Heart left ventricle (tissue), 16 donors: Measurements from ENCODE around the gene NCS1. TPM values are rescaled to one million over a fixed set of nuclear protein-coding genes. Genes with fewer than 3 reads are reported as not detected.

ENCODE experiments used
- ATAC-seq, 4 donors: fragments of 200-7000 bp; cut with Tn5 transposase; one replicate each; pipeline ENCODE4 v1.9.1; 2020 to 2022; ENCODE audit warnings: moderate library complexity in 4 of 4, mild to moderate bottlenecking in 3 of 4, moderate number of reproducible peaks in 1 of 4
- DNase-seq, 5 donors: peaks; one replicate each; pipeline ENCODE4 v3.0.0-alpha.2; 2020
- H3K27ac ChIP-seq, 12 donors: fragments of 200-600 bp; sonication (generic) in 4 of 12; one replicate each; pipeline versions ENCODE4 v1.5.0 to v1.8.0; 2016 to 2022; ENCODE audit warnings: mild to moderate bottlenecking in 2 of 12
- H3K27me3 ChIP-seq, 9 donors: fragments of 200-600 bp; sonication (generic) in 2 of 9; one replicate each; pipeline versions ENCODE4 v1.5.1 to v1.8.0; 2016 to 2022; ENCODE audit warnings: mild to moderate bottlenecking in 3 of 9
- H3K36me3 ChIP-seq, 9 donors: fragments of 200-600 bp; sonication (generic) in 2 of 9; one replicate each; pipeline versions ENCODE4 v1.5.0 to v1.8.0; 2018 to 2022; ENCODE audit warnings: mild to moderate bottlenecking in 2 of 9
- H3K4me1 ChIP-seq, 12 donors: fragments of 200-600 bp; sonication (generic) in 4 of 12; one replicate each; pipeline versions ENCODE4 v1.5.0 to v1.8.0; 2016 to 2022; ENCODE audit warnings: mild to moderate bottlenecking in 3 of 12
- H3K4me3 ChIP-seq, 12 donors: fragments of 200-600 bp; sonication (generic) in 4 of 12; one replicate each; pipeline versions ENCODE4 v1.5.0 to v1.8.0; 2017 to 2022; ENCODE audit warnings: mild to moderate bottlenecking in 9 of 12, moderate library complexity in 4 of 12
- H3K9me3 ChIP-seq, 12 donors: fragments of 200-600 bp; sonication (generic) in 4 of 12; one replicate each; pipeline versions ENCODE4 v1.5.0 to v1.8.0; 2016 to 2022; ENCODE audit warnings: mild to moderate bottlenecking in 1 of 12
- CTCF ChIP-seq, 12 donors: fragments of 200-600 bp; sonication (generic) in 4 of 12; IDR thresholded peaks; one replicate each; pipeline versions ENCODE4 v1.5.0 to v1.8.0; 2018 to 2022; ENCODE audit warnings: antibody characterized with exemption in 12 of 12, mild to moderate bottlenecking in 5 of 12
- POLR2A ChIP-seq, 2 donors: fragments of 450-650 bp; IDR thresholded peaks; one replicate each; pipeline ENCODE4 v1.6.1; 2017; ENCODE audit warnings: antibody characterized with exemption in 2 of 2, mild to moderate bottlenecking in 2 of 2, moderate library complexity in 2 of 2
- WGBS, 4 donors: extraction: QIAGEN DNeasy Blood & Tissue Kit in 2 of 4; methylation state at CpG; one replicate each; pipeline versions ENCODE4 v1.1.5 to v1.1.7; 2013 to 2018; 5-methylcytosine and 5-hydroxymethylcytosine counted together
- intact Hi-C, 10 donors: fragments of 100-400 bp; cut with DNase I; formaldehyde crosslinking; loops; one replicate each; pipeline versions ENCODE4 v1.11.1 to v1.14.2; 2022
- polyA plus RNA-seq, 2 donors: library from polyadenylated mRNA; stranded (reverse); fragments of 200-250 nt; gene quantifications; one replicate each; pipeline ENCODE4 v1.2.3, GENCODE V29; 2013
- total RNA-seq, 9 donors: library from RNA; depleted of rRNA in 2 of 9; stranded (reverse); fragments of >200 nt in 2 of 9; fragmentation: NEBNext Ultra II Directional in 3 of 9; extraction: Animal tissue kit (Norgen Biotek cat#: 25700) in 3 of 9; gene quantifications; one replicate each; pipeline versions ENCODE4 v1.1.0 to v1.2.4, GENCODE V29; 2016 to 2023
- donor health status: ischemic (EF 13 %, LVEDD 7.1; RV severe dilation, severe dysfunction).
- donor health status: healthy with polysubstance abuse.
- donor health status: DM: no; HTN: yes; CAD: no.
- donor health status: DM: no; HTN: no; CAD: no.
- donor health status: ischemic (EF 25% LVEDD 6.9; RV normal size, moderate dysfunction).
- donor health status: ischemic (EF 25% LVEDD 5.7; RV mildly dilated, moderate dysfunction).
- donor health status: healthy.
- donor health status: DM: yes; HTN: yes; CAD: no.
- donor health status: ischemic (EF 35%, LVEDD 5.7; RV mildly dilated, moderate dysfunction).
- donor health status: nonischemic (EF 11% LVEDD 7.7; RV severe dilation, severe dysfunction).
- donor health status: DM: yes; HTN: yes; CAD: no.
- donor health status: PGD.
- donor health status: ischemic (EF 29% LVEDD 5.4; RV normal size, mild dysfunction).
- donor health status: nonischemic (EF 23%, LVEDD 6.1; RV moderate dilation, normal function).

NCS1 gene
- total and polyA plus RNA-seq, 11 donors = 2.3 to 15.9 (median 9.4) TPM

- H3K27ac ChIP-seq = no peak overlapping the region
- WGBS, 4 donors = 75 to 80% (median 78%) methylated on average over 6 of the region's 6 CpGs
- peaks cover 0 to 13% (median 0%) of the 10 kb centered on the region in 9 donors for H3K27me3 ChIP-seq
- H3K36me3 ChIP-seq = no peaks in the 10 kb centered on the region
- no peak for ATAC-seq
- intact Hi-C loops = no loop called here
- H3K4me1 ChIP-seq = peaks cover 0 to 11% (median under 1%) of the 10 kb centered on the region in 12 donors
- TF ChIP-seq CTCF (IDR thresholded peaks at IDR 0.05) (no peak), POLR2A (IDR thresholded peaks at IDR 0.05) (no peak)
- no peaks in the 10 kb centered on the region for H3K9me3 ChIP-seq
- DNase-seq = no peak
- no peak overlapping the region for H3K4me3 ChIP-seq
These were observed 4.3 kb upstream of the NCS1 start for GRCh38 chr9:130167927-130168326.

GRCh38 chr9:130171226-130172148 lies 717 bp upstream of the NCS1 start:
- H3K27me3 ChIP-seq = peaks cover 0 to 19% (median 0%) of the 10 kb centered on the region in 9 donors
- peak overlapping the region in 10 of 12 donors; percentile 34 to 71 (median 51) for H3K4me3 ChIP-seq
- 30 to 37% (median 34%) methylated on average over 30 to 45 of the region's 45 CpGs for WGBS, 4 donors
- H3K27ac ChIP-seq = peak overlapping the region in 2 of 12 donors; percentile 19 to 57
- TF ChIP-seq CTCF (IDR thresholded peaks at IDR 0.05) (no peak), POLR2A (IDR thresholded peaks at IDR 0.05) (no peak)
- DNase-seq (no peak), ATAC-seq (peak in 1 of 4 donors; percentile 6)
- H3K9me3 ChIP-seq = no peaks in the 10 kb centered on the region
- H3K4me1 ChIP-seq = peaks cover 0 to 21% (median 2%) of the 10 kb centered on the region in 12 donors
- intact Hi-C loops = no loop called here
- no peaks in the 10 kb centered on the region for H3K36me3 ChIP-seq

GRCh38 chr9:130172858-130173665 lies 858 bp downstream of the NCS1 start:
- H3K27ac ChIP-seq = peak overlapping the region in 3 of 12 donors; percentile 37 to 94 (median 45)
- DNase-seq = no peak
- TF ChIP-seq CTCF (IDR thresholded peaks at IDR 0.05) = no peak
- TF ChIP-seq POLR2A (IDR thresholded peaks at IDR 0.05) = no peak
- no peaks in the 10 kb centered on the region for H3K9me3 ChIP-seq
- peaks cover 0 to 21% (median 2%) of the 10 kb centered on the region in 12 donors for H3K4me1 ChIP-seq
- intact Hi-C loops = no loop called here
- WGBS, 4 donors = 3 to 12% (median 6%) methylated on average over 14 to 57 of the region's 57 CpGs
- ATAC-seq = no peak
- no peaks in the 10 kb centered on the region for H3K36me3 ChIP-seq
- H3K27me3 ChIP-seq = peaks cover 0 to 19% (median 0%) of the 10 kb centered on the region in 9 donors
- H3K4me3 ChIP-seq = peak overlapping the region; percentile 23 to 71 (median 56)

- peak overlapping the region in 10 of 12 donors; percentile 33 to 71 (median 61) for H3K4me3 ChIP-seq
- intact Hi-C loops = no loop called here
- H3K36me3 ChIP-seq = no peaks in the 10 kb centered on the region
- H3K9me3 ChIP-seq = no peaks in the 10 kb centered on the region
- 81 to 95% (median 86%) methylated on average over 5 to 9 of the region's 9 CpGs for WGBS, 4 donors
- TF ChIP-seq POLR2A (IDR thresholded peaks at IDR 0.05) = no peak
- TF ChIP-seq CTCF (IDR thresholded peaks at IDR 0.05) = no peak
- no peak for DNase-seq
- H3K4me1 ChIP-seq = peaks cover 0 to 21% (median 2%) of the 10 kb centered on the region in 12 donors
- ATAC-seq = no peak
- H3K27ac ChIP-seq = peak overlapping the region in 1 of 12 donors; percentile 94
- peaks cover 0 to 19% (median 0%) of the 10 kb centered on the region in 9 donors for H3K27me3 ChIP-seq
These were observed 1.4 kb downstream of the NCS1 start for GRCh38 chr9:130173666-130173983.
